Mucosa of descending colon (tissue), 3 donors: ENCODE data around the gene SH3TC1. TPM values are rescaled to one million over a fixed set of nuclear protein-coding genes. Genes with fewer than 3 reads are reported as not detected.

Source experiments
- ATAC-seq: fragments of 200-7000 bp; cut with Tn5 transposase; one replicate; pipeline ENCODE4 v1.9.1; 2020; ENCODE audit warnings: mild to moderate bottlenecking, moderate library complexity
- DNase-seq, 3 donors: peaks; one replicate each; pipeline ENCODE4 v3.0.0-alpha.2; 2020
- H3K36me3 ChIP-seq: fragments of 200-600 bp; one replicate; pipeline ENCODE4 v1.8.0; 2021; ENCODE audit warnings: low read depth, mild to moderate bottlenecking
- H3K4me1 ChIP-seq: fragments of 200-600 bp; one replicate; pipeline ENCODE4 v1.8.0; 2021; ENCODE audit warnings: low read depth, mild to moderate bottlenecking
- H3K4me3 ChIP-seq: fragments of 200-600 bp; one replicate; pipeline ENCODE4 v1.8.0; 2021; ENCODE audit warnings: mild to moderate bottlenecking
- H3K9me3 ChIP-seq: fragments of 200-600 bp; one replicate; pipeline ENCODE4 v1.8.0; 2021; ENCODE audit warnings: mild to moderate bottlenecking
- CTCF ChIP-seq: fragments of 200-600 bp; IDR thresholded peaks from one replicate; pipeline ENCODE4 v1.8.0; 2022; ENCODE audit warnings: antibody characterized with exemption, mild to moderate bottlenecking
- intact Hi-C, 2 donors: fragments of 100-400 bp; cut with DNase I in 1 of 2; cut with micrococcal nuclease in 1 of 2; formaldehyde crosslinking; loops; one replicate each; pipeline versions ENCODE4 v1.11.0 to v1.11.1; 2022; cut with DNase I, micrococcal nuclease
- total RNA-seq, 3 donors: library from RNA; stranded (reverse); fragmentation: NEBNext Ultra II Directional in 2 of 3; extraction: Animal tissue kit (Norgen Biotek cat#: 25700) in 2 of 3; gene quantifications; one replicate each; pipeline versions ENCODE4 v1.2.1 to v1.2.4, GENCODE V29; 2021 to 2023
- donor health status: DM: no; HTN: no; CAD: no; lungs with moderate emphysema.
- donor health status: DM: no; HTN: no; CAD: no.
- donor health status: DM: no; HTN: yes; CAD: no.

SH3TC1 gene
- total RNA-seq, 3 donors from 2014 or later, result 10.3 to 13.6 (median 11.7) TPM

GRCh38 chr4:8279321-8280157 is 80.4 kb downstream of the SH3TC1 start:
- intact Hi-C loops, result no loop called here
- no peak for TF ChIP-seq CTCF
- Histone ChIP-seq H3K36me3 (no peaks in the 10 kb centered on the region), H3K9me3 (no peaks in the 10 kb centered on the region), H3K4me1 (no peaks in the 10 kb centered on the region), H3K4me3 (no peak overlapping the region)
- ATAC-seq, result no peak
- DNase-seq, result peak in 2 of 3 donors; percentile 5 to 26

- H3K36me3 ChIP-seq, result no peaks in the 10 kb centered on the region
- ATAC-seq (no peak), DNase-seq (peak in 2 of 3 donors; percentile 16 to 44)
- H3K4me3 ChIP-seq, result no peak overlapping the region
- TF ChIP-seq CTCF, result no peak
- H3K9me3 ChIP-seq, result no peaks in the 10 kb centered on the region
- no peaks in the 10 kb centered on the region for H3K4me1 ChIP-seq
- intact Hi-C loops, result no loop called here
Observed at GRCh38 chr4:8280158-8280875, 81.2 kb downstream of the SH3TC1 start.

GRCh38 chr4:8280876-8281440 is 81.9 kb downstream of the SH3TC1 start:
- DNase-seq (peak in 2 of 3 donors; percentile 13 to 36), ATAC-seq (no peak)
- no peak for TF ChIP-seq CTCF
- Histone ChIP-seq H3K4me1 (no peaks in the 10 kb centered on the region), H3K9me3 (no peaks in the 10 kb centered on the region), H3K36me3 (no peaks in the 10 kb centered on the region), H3K4me3 (no peak overlapping the region)
- intact Hi-C loops, result no loop called here

- intact Hi-C loops, result no loop called here
- DNase-seq, result peak; percentile 30 to 77 (median 50)
- no peaks in the 10 kb centered on the region for H3K9me3 ChIP-seq
- no peak overlapping the region for H3K4me3 ChIP-seq
- TF ChIP-seq CTCF, result no peak
- H3K36me3 ChIP-seq, result no peaks in the 10 kb centered on the region
- peak; percentile 50 for ATAC-seq
- H3K4me1 ChIP-seq, result no peaks in the 10 kb centered on the region
Observed at GRCh38 chr4:8281519-8282133, 82.5 kb downstream of the SH3TC1 start.

GRCh38 chr4:8282134-8282641 is 83.1 kb downstream of the SH3TC1 start:
- Histone ChIP-seq H3K9me3 (no peaks in the 10 kb centered on the region), H3K4me3 (no peak overlapping the region), H3K4me1 (no peaks in the 10 kb centered on the region), H3K36me3 (no peaks in the 10 kb centered on the region)
- peak in 2 of 3 donors; percentile 13 to 45 for DNase-seq
- ATAC-seq, result no peak
- intact Hi-C loops, result no loop called here
- no peak for TF ChIP-seq CTCF
